Measurements from ENCODE around the gene SLC22A23.

The SLC22A23 gene

GRCh38 chr6:3377536-3378397 is 79.1 kb downstream of the SLC22A23 start:
- peak overlapping the region; percentile 70 for H3K27ac Mint-ChIP-seq
- peaks cover 74% of the 10 kb centered on the region for H3K4me1 Mint-ChIP-seq
- peaks cover 4% of the 10 kb centered on the region for H3K36me3 Mint-ChIP-seq (ENCODE audit: low read depth)
- H3K27me3 Mint-ChIP-seq (ENCODE audit: low read depth, poor library complexity): no peaks in the 10 kb centered on the region
- TF ChIP-seq CTCF (IDR thresholded peaks at IDR 0.05): no peak
- no peaks in the 10 kb centered on the region for H3K9me3 Mint-ChIP-seq
- no peak for DNase-seq
- no peak overlapping the region for H3K4me3 Mint-ChIP-seq

- H3K4me1 Mint-ChIP-seq: peaks cover 71% of the 10 kb centered on the region
- DNase-seq: no peak
These were observed 79.8 kb downstream of the SLC22A23 start for GRCh38 chr6:3376893-3377535.

GRCh38 chr6:3376064-3376463 is 80.8 kb downstream of the SLC22A23 start:
- Mint-ChIP-seq H3K27ac (no peak overlapping the region), H3K36me3 (ENCODE audit: low read depth) (peaks cover 4% of the 10 kb centered on the region), H3K27me3 (ENCODE audit: low read depth, poor library complexity) (no peaks in the 10 kb centered on the region), H3K4me3 (no peak overlapping the region), H3K9me3 (no peaks in the 10 kb centered on the region), H3K4me1 (peaks cover 65% of the 10 kb centered on the region)
- TF ChIP-seq CTCF (IDR thresholded peaks at IDR 0.05): no peak
- DNase-seq: no peak

More at GRCh38 chr6:3376893-3377535, 79.8 kb downstream of the SLC22A23 start:
- Mint-ChIP-seq H3K4me3 (no peak overlapping the region), H3K9me3 (no peaks in the 10 kb centered on the region), H3K27ac (no peak overlapping the region), H3K36me3 (ENCODE audit: low read depth) (peaks cover 4% of the 10 kb centered on the region), H3K27me3 (ENCODE audit: low read depth, poor library complexity) (no peaks in the 10 kb centered on the region)
- no peak for TF ChIP-seq CTCF (IDR thresholded peaks at IDR 0.05)

GRCh38 chr6:3373597-3374203 is 83.2 kb downstream of the SLC22A23 start:
- no peak for DNase-seq
- no peaks in the 10 kb centered on the region for H3K27me3 Mint-ChIP-seq (ENCODE audit: low read depth, poor library complexity)
- peak overlapping the region; percentile 81 for H3K27ac Mint-ChIP-seq
- H3K4me1 Mint-ChIP-seq: peaks cover 51% of the 10 kb centered on the region
- peaks cover 4% of the 10 kb centered on the region for H3K36me3 Mint-ChIP-seq (ENCODE audit: low read depth)
- TF ChIP-seq CTCF (IDR thresholded peaks at IDR 0.05): no peak
- H3K4me3 Mint-ChIP-seq: no peak overlapping the region
- H3K9me3 Mint-ChIP-seq: no peaks in the 10 kb centered on the region

- TF ChIP-seq CTCF (IDR thresholded peaks at IDR 0.05): no peak
- H3K27me3 Mint-ChIP-seq (ENCODE audit: low read depth, poor library complexity): no peaks in the 10 kb centered on the region
- H3K4me1 Mint-ChIP-seq: peaks cover 46% of the 10 kb centered on the region
- no peak overlapping the region for H3K4me3 Mint-ChIP-seq
- peak overlapping the region; percentile 81 for H3K27ac Mint-ChIP-seq
- H3K36me3 Mint-ChIP-seq (ENCODE audit: low read depth): peaks cover 4% of the 10 kb centered on the region
- no peaks in the 10 kb centered on the region for H3K9me3 Mint-ChIP-seq
- DNase-seq: no peak
These were observed 83.8 kb downstream of the SLC22A23 start for GRCh38 chr6:3372912-3373554.
